Body of pancreas (tissue), 4 donors: ENCODE data around the gene CANT1. TPM values are rescaled to one million over a fixed set of nuclear protein-coding genes. Genes with fewer than 3 reads are reported as not detected.

Experiments used
- ATAC-seq: fragments of 150-250 bp; one replicate; pipeline ENCODE4 v1.9.1; 2016
- DNase-seq, 4 donors: peaks; one replicate each; pipeline ENCODE4 v3.0.0-alpha.2; 2019
- H3K27ac ChIP-seq, 4 donors: fragments of 200-600 bp; sonication (generic); 1 replicate in 3 of 4; 2 replicates in 1 of 4; pipeline versions ENCODE4 v1.5.1 to v1.6.1; 2016 to 2019; ENCODE audit warnings: mild to moderate bottlenecking in 1 of 4, mixed read lengths in 1 of 4, moderate library complexity in 1 of 4
- H3K27me3 ChIP-seq, 2 donors: fragments of 200-600 bp; sonication (generic); one replicate each; pipeline ENCODE4 v1.6.0; 2016; ENCODE audit warnings: mild to moderate bottlenecking in 1 of 2
- H3K36me3 ChIP-seq, 2 donors: fragments of 200-600 bp; sonication (generic); replicated peaks in 1 of 2; 2 replicates each; pipeline ENCODE4 v1.5.1; 2016; ENCODE audit warnings: low read depth in 2 of 2; ENCODE audit not compliant: insufficient read depth in 1 of 2
- H3K4me1 ChIP-seq: fragments of 200-600 bp; sonication (generic); one replicate; pipeline ENCODE4 v1.6.0; 2016
- H3K4me3 ChIP-seq, 2 donors: fragments of 200-600 bp; sonication (generic); 1 replicate in 1 of 2; 2 replicates in 1 of 2; pipeline ENCODE4 v1.5.1; 2016 to 2019
- H3K9me3 ChIP-seq, 3 donors: fragments of 200-600 bp; sonication (generic); 1 replicate in 2 of 3; 2 replicates in 1 of 3; pipeline ENCODE4 v1.5.1; 2016
- POLR2A ChIP-seq, 3 donors: fragments of 450-650 bp; IDR thresholded peaks; one replicate each; pipeline ENCODE4 v1.6.1; 2016; ENCODE audit warnings: antibody characterized with exemption in 3 of 3, mild to moderate bottlenecking in 2 of 3
- WGBS, 2 donors: methylation state at CpG; one replicate each; pipeline ENCODE4 v1.1.5; 2017; 5-methylcytosine and 5-hydroxymethylcytosine counted together
- intact Hi-C: fragments of 100-400 bp; cut with DNase I; formaldehyde crosslinking; loops from one replicate; pipeline ENCODE4 v1.15.1; 2023
- total RNA-seq, 2 donors: library from RNA; depleted of rRNA; stranded (reverse); fragments of >200 nt; gene quantifications; one replicate each; pipeline ENCODE4 v1.1.0, GENCODE V29; 2016
- TF ChIP-seq, protein P1 (sequence below), 7 experiments: fragments of 450-650 bp in 4 of 7; fragments of 200-600 bp in 3 of 7; sonication (generic) in 3 of 7; IDR thresholded peaks; one replicate each; pipeline ENCODE4 v1.5.1; 2016 to 2019; ENCODE audit warnings: antibody characterized with exemption in 7 of 7

The CANT1 gene
- total RNA-seq, 2 donors from 2014 or later = 12.5 to 17.5 TPM

DNA sequence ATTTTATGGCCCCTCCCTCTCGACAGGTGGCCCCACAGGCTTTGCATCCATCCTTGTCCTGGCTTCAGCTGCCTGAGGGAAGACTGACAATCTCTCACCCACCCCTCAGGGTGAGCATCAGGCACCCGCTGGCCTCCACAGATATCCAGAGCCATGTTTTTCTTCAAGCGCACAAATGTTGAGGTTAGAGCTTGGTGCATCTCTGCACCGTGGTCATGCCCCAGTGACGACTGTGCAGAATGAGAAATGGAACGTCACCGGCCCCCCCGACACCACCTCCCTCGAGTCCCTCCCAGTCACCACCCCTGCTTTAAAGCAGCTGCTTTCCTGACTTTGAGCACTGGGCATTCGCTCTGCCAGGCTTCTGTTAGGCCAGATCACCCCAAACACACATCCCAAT, 64.6 kb downstream of the CANT1 start:
- 80 to 82% methylated on average over 9 to 10 of the region's 10 CpGs for WGBS, 2 donors
- Histone ChIP-seq H3K27me3 (no peaks in the 10 kb centered on the region), H3K27ac (no peak overlapping the region), H3K4me1 (peaks cover 19% of the 10 kb centered on the region), H3K4me3 (no peak overlapping the region), H3K9me3 (no peaks in the 10 kb centered on the region), H3K36me3 (no peaks in the 10 kb centered on the region)
- no peak for TF ChIP-seq POLR2A (IDR thresholded peaks at IDR 0.05)
- TF ChIP-seq, protein P1, sequence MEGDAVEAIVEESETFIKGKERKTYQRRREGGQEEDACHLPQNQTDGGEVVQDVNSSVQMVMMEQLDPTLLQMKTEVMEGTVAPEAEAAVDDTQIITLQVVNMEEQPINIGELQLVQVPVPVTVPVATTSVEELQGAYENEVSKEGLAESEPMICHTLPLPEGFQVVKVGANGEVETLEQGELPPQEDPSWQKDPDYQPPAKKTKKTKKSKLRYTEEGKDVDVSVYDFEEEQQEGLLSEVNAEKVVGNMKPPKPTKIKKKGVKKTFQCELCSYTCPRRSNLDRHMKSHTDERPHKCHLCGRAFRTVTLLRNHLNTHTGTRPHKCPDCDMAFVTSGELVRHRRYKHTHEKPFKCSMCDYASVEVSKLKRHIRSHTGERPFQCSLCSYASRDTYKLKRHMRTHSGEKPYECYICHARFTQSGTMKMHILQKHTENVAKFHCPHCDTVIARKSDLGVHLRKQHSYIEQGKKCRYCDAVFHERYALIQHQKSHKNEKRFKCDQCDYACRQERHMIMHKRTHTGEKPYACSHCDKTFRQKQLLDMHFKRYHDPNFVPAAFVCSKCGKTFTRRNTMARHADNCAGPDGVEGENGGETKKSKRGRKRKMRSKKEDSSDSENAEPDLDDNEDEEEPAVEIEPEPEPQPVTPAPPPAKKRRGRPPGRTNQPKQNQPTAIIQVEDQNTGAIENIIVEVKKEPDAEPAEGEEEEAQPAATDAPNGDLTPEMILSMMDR (IDR thresholded peaks at IDR 0.05) = no peak
- no peak for DNase-seq
- intact Hi-C loops = no loop called here
- no peak for ATAC-seq

DNA sequence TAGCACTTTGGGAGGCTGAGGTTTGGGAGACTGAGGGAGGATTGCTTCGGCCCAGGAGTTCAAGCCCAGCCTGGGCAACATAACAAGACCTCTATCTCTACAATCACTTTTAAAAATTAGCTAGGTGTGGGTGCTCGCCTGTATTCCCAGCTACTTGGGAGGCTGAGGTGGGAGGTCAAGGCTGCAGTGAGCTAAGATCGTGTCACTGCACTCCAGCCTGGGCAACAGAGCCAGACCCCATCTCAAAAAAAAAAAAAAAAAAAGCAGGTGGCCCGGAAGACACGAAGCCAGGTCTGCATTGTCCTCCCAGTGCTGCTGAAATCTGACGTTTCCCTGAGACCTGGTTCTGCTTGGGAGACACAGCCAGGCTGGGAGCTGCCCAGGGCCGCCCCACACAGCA, 65.5 kb downstream of the CANT1 start:
- Histone ChIP-seq H3K27me3 (no peaks in the 10 kb centered on the region), H3K27ac (no peak overlapping the region), H3K36me3 (no peaks in the 10 kb centered on the region), H3K4me3 (no peak overlapping the region), H3K9me3 (no peaks in the 10 kb centered on the region), H3K4me1 (peaks cover 19% of the 10 kb centered on the region)
- intact Hi-C loops = no loop called here
- 82 to 90% methylated on average over 7 of the region's 7 CpGs for WGBS, 2 donors
- no peak for ATAC-seq
- TF ChIP-seq, protein P1 (IDR thresholded peaks at IDR 0.05) = no peak
- no peak for TF ChIP-seq POLR2A (IDR thresholded peaks at IDR 0.05)
- DNase-seq = no peak

Other genes with a start within 250 kb of the CANT1 start
- 10 to 100 TPM; 32.2 to 60.6 TPM for gene CYTH1, start 227.5 kb downstream of the CANT1 start, total RNA-seq
- gene USP36, start 168.9 kb downstream of the CANT1 start, total RNA-seq = 10 to 100 TPM; 28.5 to 55.4 TPM
- 1 to 10 TPM; 1.3 to 3.1 TPM for gene CEP295NL, start 106.6 kb downstream of the CANT1 start, total RNA-seq
- gene TIMP2, start 84.4 kb downstream of the CANT1 start, total RNA-seq = 10 to 100 TPM; 50.1 to 53.7 TPM
- 100 to 1,000 TPM; 123 to 213 TPM for gene LGALS3BP, start 29.8 kb downstream of the CANT1 start, total RNA-seq
- gene C1QTNF1, start 14.4 kb upstream of the CANT1 start, total RNA-seq = 10 to 100 TPM in 1 of 2 donors, 1 to 10 TPM in 1; 8.3 to 50.1 TPM
- 10 to 100 TPM; 24.9 to 50.8 TPM for gene ENGASE, start 65.1 kb upstream of the CANT1 start, total RNA-seq